ENCODE results near the gene P4HA1.

DNA sequence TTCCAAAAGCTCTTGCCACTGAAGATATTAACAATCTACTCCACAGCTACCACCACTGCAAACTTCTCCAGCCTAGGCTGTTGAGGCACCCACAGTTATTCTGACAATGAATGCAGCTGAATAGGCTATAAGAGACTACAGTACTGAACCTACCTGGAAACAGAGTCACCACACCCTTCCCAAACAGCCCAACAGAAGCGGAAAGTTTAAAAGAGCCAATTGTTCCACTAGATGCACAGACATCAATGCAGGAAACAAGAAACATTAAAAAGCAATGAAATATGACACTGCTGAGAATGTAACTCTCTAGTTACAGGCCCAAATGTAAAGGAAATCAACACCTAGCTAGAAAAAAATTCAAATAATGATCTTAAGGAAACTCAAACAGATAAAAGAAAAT lies 77.6 kb downstream of the P4HA1 start:
- no peak for TF ChIP-seq POLR2A (IDR thresholded peaks at IDR 0.05; ENCODE audit: low read length)
- no peak for TF ChIP-seq GATA1 (IDR thresholded peaks at IDR 0.05; ENCODE audit: low read depth, low read length)
